ENCODE data around the gene FRMD1. TPM values are rescaled to one million over a fixed set of nuclear protein-coding genes. Genes with fewer than 3 reads are reported as not detected.

FRMD1 gene
- total RNA-seq, 1 donor from 2014 or later: not detected

DNA sequence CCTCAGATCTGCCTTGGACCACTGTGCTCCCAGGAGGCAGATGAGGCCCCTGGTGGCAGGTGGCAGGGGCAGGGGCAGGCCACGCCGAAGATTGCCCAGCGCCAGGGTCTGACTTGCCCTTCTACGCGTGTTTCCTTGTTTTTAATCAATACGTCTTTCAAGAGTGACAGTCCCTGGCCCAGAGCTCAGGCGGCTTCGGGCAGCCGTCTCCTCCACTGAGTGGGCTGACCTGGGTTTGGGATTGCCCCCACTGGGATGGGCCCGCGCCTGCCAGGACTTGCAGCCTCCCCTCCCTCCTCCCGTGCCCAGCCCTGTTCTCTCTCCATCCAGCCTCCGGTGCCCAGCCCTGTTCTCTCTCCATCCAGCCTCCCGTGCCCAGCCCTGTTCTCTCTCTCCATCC, 21.2 kb downstream of the FRMD1 start:
- ChIA-PET POLR2A (no interaction called here), CTCF (no interaction called here)
- H3K36me3 Mint-ChIP-seq (ENCODE audit: low read depth): no peaks in the 10 kb centered on the region
- intact Hi-C loops (cut with micrococcal nuclease): no loop called here
- H3K27ac Mint-ChIP-seq: no peak overlapping the region
- ATAC-seq (ENCODE audit: low read depth): no peak
- H3K27me3 Mint-ChIP-seq: no peaks in the 10 kb centered on the region
- TF ChIP-seq, protein P1, sequence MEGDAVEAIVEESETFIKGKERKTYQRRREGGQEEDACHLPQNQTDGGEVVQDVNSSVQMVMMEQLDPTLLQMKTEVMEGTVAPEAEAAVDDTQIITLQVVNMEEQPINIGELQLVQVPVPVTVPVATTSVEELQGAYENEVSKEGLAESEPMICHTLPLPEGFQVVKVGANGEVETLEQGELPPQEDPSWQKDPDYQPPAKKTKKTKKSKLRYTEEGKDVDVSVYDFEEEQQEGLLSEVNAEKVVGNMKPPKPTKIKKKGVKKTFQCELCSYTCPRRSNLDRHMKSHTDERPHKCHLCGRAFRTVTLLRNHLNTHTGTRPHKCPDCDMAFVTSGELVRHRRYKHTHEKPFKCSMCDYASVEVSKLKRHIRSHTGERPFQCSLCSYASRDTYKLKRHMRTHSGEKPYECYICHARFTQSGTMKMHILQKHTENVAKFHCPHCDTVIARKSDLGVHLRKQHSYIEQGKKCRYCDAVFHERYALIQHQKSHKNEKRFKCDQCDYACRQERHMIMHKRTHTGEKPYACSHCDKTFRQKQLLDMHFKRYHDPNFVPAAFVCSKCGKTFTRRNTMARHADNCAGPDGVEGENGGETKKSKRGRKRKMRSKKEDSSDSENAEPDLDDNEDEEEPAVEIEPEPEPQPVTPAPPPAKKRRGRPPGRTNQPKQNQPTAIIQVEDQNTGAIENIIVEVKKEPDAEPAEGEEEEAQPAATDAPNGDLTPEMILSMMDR (IDR thresholded peaks at IDR 0.05): no peak
- H3K4me3 Mint-ChIP-seq: no peak overlapping the region
- DNase-seq: no peak
- no peaks in the 10 kb centered on the region for H3K4me1 Mint-ChIP-seq
- H3K9me3 Mint-ChIP-seq: no peaks in the 10 kb centered on the region

DNA sequence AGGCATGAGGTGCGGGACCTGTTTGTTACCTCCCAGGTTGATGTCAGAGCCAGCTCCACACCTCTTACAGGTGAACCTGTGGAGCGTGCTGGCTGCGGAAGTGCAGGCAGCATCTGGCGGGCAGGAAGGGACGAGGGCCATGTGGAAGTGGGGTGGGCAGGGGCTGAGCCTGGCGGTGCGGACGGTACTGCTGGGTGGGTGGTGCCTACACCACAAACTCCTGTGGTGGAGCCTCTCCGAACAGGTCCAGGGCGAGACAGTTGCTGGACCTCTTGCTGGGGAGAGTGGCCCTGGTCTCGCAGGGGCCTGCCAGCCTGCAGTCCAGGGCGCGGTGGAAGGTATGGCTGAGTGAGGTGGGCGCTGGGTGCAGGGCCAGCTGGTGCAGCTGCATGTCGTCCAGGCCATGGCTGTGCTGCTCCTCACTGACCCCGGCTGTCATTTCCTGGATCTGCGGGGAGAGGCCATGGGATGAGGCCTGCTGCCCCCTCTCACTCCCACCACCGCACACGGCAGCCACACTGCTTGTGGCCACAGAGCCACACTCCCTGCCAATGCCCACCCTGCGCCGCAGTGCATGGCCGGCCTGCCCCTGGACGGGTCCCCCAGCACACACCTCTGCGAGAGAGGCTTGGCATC, 22.0 kb downstream of the FRMD1 start:
- POLR2A ChIA-PET: no interaction called here

DNA sequence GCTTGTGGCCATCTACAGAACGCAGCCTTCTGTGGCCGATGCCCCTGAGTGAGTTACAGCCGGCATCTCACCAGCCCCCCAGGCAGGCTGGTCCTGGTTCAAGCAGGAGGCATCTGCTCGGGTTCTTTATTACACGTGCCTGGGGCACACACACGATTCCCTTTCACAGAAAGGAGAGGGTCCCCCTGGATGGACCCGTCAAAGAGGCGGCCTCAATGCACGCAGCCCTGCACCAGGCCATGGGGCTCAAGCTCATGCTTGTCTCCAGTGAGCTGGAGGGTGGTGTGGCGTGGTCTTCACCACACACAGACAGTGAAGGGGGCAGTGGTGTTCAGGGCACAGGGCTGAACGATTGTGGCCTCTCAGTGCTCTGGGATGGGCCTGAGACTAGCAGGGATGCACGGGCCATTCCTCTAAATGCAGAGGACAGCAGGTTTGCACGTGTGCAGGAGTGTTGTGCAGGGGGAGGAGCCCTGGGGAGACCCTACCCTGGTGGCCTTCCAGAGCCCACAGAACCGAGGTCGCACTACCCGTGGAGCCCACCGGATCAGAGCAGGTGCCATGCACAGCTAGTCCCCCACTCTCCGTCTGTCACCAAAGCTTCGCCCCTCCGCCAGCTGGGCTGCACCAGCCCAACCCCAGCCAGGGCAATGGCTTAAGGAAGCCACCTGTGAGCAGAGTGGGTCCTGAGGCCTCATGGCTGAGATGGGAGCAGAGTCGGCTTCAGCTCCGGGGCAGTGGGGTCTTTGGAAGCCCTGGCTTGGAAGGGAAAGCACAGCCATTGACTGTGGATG, 23.1 kb downstream of the FRMD1 start:
- Mint-ChIP-seq H3K27me3 (no peaks in the 10 kb centered on the region), H3K27ac (no peak overlapping the region), H3K4me3 (no peak overlapping the region), H3K36me3 (ENCODE audit: low read depth) (no peaks in the 10 kb centered on the region), H3K4me1 (no peaks in the 10 kb centered on the region), H3K9me3 (no peaks in the 10 kb centered on the region)
- intact Hi-C loops (cut with micrococcal nuclease): no loop called here
- DNase-seq (no peak), ATAC-seq (ENCODE audit: low read depth) (no peak)
- POLR2A ChIA-PET: no interaction called here
- TF ChIP-seq, protein P1 (IDR thresholded peaks at IDR 0.05): no peak
- CTCF ChIA-PET: no interaction called here

More for the DNA sequence above, 22.0 kb downstream of the FRMD1 start:
- CTCF ChIA-PET: no interaction called here
- Mint-ChIP-seq H3K4me3 (no peak overlapping the region), H3K27me3 (no peaks in the 10 kb centered on the region), H3K9me3 (no peaks in the 10 kb centered on the region), H3K27ac (no peak overlapping the region), H3K36me3 (ENCODE audit: low read depth) (no peaks in the 10 kb centered on the region), H3K4me1 (no peaks in the 10 kb centered on the region)
- TF ChIP-seq, protein P1 (IDR thresholded peaks at IDR 0.05): no peak
- ATAC-seq (ENCODE audit: low read depth) (no peak), DNase-seq (no peak)
- intact Hi-C loops (cut with micrococcal nuclease): no loop called here

DNA sequence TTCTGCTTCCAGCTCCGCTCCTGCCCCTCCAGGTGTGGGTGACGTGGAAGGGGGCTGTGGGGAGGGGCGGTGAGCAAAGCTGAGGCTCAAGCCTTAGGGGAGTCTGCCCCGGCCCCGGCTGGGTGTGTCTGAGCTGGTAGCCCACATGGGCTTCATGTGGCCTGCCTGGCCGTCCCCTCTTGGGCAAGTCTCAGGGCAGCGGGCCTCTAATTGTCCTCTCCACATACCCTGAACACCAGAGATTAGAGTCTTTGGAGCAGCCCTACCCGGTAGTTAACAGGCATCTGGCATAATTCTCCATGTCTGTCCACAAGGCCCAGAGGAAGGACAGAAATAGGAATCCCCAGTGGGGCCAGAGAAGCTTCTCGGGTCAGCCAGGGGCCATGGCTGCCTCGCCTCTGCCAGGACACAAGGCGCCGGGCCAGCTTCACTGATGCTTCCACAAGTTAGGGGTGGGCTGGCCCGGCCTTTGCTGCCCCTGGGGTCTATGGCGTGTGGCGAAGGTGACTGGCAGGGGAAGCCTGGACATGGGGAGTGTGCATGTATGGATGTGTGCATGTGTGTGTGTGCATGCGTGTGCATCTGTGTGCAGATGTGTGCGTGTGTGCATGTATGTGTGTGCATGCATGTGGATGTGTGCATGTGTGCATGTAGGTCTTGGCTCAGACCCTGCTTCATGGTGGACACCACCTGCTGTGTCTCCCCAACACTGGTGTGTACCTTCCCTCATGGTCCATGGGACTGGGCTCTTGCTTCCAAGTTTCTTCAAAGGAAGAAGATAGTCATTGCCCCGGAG, 24.0 kb downstream of the FRMD1 start:
- no peaks in the 10 kb centered on the region for H3K36me3 Mint-ChIP-seq (ENCODE audit: low read depth)
- ChIA-PET CTCF (no interaction called here), POLR2A (no interaction called here)
- H3K27ac Mint-ChIP-seq: no peak overlapping the region
- no peak overlapping the region for H3K4me3 Mint-ChIP-seq
- TF ChIP-seq, protein P1 (IDR thresholded peaks at IDR 0.05): no peak
- DNase-seq (no peak), ATAC-seq (ENCODE audit: low read depth) (no peak)
- intact Hi-C loops (cut with micrococcal nuclease): no loop called here
- H3K9me3 Mint-ChIP-seq: no peaks in the 10 kb centered on the region
- H3K27me3 Mint-ChIP-seq: no peaks in the 10 kb centered on the region
- no peaks in the 10 kb centered on the region for H3K4me1 Mint-ChIP-seq

DNA sequence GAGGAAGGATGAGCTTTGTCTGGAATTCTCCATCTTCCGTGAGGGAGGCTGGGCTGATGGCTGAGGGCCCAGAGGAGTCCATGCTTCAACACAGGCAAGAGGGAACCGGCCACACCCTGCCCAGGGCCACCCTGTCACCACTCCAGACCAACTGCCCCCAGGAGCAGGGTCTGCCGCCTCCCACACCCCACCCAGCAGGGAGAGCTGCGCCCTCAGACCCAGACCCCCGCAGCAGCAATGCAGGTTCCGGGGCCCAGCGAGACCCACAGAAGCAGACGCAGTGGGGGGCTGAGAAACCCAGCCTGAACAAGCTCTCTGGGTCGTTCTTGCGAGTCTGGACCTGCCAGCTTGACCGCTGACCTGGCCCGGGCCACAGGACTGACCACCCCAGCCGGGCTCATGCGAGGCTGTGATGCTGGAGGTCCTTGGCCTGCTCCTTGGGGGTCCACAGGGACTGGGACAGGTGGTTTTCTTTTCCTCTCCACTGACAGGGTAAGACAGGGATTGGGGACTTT, 25.0 kb downstream of the FRMD1 start:
- DNase-seq (no peak), ATAC-seq (ENCODE audit: low read depth) (no peak)
- Mint-ChIP-seq H3K27ac (no peak overlapping the region), H3K36me3 (ENCODE audit: low read depth) (no peaks in the 10 kb centered on the region), H3K4me3 (no peak overlapping the region), H3K4me1 (no peaks in the 10 kb centered on the region), H3K27me3 (no peaks in the 10 kb centered on the region), H3K9me3 (no peaks in the 10 kb centered on the region)
- ChIA-PET POLR2A (no interaction called here), CTCF (no interaction called here)
- intact Hi-C loops (cut with micrococcal nuclease): no loop called here
- TF ChIP-seq, protein P1 (IDR thresholded peaks at IDR 0.05): no peak

Measured in activated B cell treated with CpG ODN at 0.5 μM for 24 hours (primary cell).